NCI-H1092 (cell line): ENCODE results near the gene SLC25A53.
A peak's percentile ranks its signal among the peaks of the same experiment; 100 is the strongest.
"Not testable (repeated sequence)": the region's sequence is repeated elsewhere in the genome, so short reads cannot be mapped to it uniquely, and the experiment has no call there.

ENCODE experiments used
- DNase-seq: peaks from one replicate; lab custom pipeline; 2025; lab: John Stamatoyannopoulos, UW

SLC25A53 gene

DNA sequence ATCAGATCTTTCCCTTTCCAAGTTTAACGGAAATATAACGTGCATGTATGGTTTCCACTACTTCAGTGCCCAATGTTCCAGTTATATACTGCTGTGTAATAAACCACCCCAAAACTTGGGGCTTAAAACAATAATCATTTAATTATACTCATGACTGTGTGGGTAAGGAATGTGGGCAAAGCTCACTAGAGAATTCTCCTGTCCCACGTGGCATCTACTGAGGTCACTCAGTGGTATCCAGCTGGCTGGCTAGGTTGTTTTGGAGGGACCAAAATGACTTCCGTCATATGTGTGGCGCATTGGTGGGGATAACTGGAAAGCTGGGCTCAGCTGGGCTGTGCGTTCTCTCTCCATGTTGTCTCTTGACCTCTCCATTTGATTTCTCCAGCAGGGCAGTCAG, 26.0 kb downstream of the SLC25A53 start:
- DNase-seq = no peak

GRCh38 chrX:104126856-104127255, 30.0 kb downstream of the SLC25A53 start:
- DNase-seq = no peak

- no peak for DNase-seq
Measured at GRCh38 chrX:104122829-104123228, 34.0 kb downstream of the SLC25A53 start.

- DNase-seq = no peak
Measured at GRCh38 chrX:104118765-104119164, 38.0 kb downstream of the SLC25A53 start.

DNA sequence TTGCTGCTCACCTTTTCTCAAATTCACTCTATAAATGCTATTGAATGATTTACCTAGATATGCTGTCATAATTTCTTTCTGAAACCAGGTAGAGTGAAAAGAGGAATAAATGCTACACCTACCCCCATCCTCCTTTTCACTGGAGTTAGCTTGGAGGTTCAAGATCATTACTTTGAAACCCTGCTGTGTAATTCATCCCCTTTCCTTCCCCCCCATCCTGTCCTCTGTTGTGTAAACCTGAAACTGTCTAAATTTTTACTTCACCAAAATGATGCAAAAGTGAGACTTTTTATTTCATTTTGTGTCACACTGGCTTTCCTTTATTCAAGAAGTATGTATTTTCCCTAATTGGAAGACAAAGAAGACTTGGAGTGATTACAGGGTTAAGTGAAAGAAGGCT, 39.0 kb downstream of the SLC25A53 start:
- no peak for DNase-seq

DNA sequence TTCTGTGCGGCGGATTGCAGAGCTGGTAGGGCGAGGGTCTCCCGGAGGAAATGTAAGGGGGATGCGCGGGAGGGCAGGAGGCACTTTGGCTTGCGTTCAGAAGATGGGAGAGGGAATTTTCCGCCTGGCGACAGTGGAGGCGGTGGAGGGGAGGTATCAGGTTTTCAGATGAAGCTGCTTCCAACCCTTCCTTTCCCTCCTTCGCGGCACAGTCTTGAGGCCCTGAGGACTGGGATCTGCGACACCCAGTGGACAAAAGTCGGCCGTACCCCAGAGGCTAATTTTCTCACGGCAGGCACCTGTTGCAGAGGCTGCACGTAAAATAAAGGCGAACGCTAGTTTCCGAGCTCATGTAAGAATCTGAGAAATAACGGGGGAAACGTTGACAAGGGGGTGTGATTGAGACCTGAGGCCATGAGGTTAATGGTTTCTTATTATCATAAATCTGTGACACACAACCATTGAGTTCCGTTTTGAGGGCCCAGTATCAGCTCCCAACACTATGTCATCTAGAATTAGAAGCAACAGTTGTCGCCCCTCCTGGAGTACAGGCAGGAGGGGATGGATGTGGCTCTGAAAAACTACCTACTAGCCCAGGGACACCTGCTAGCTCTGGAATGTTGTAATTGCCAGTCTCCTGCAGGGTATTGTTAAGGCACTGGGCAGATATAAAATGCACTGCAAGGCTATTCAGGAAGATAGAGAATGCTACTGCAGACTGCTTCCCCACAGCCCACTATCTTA, 43.4 kb downstream of the SLC25A53 start:
- DNase-seq = peak; percentile 48

GRCh38 chrX:104112326-104112951, 44.4 kb downstream of the SLC25A53 start, which contains the start of gene ZCCHC18:
Gene ZCCHC18, plus strand, starts transcription at chrX:104112523. Its CDS starts 1,589 bp downstream, at chrX:104114112.
- peak; percentile 79 for DNase-seq

GRCh38 chrX:104110491-104111240, 46.1 kb downstream of the SLC25A53 start:
- peak; percentile 40 for DNase-seq

DNA sequence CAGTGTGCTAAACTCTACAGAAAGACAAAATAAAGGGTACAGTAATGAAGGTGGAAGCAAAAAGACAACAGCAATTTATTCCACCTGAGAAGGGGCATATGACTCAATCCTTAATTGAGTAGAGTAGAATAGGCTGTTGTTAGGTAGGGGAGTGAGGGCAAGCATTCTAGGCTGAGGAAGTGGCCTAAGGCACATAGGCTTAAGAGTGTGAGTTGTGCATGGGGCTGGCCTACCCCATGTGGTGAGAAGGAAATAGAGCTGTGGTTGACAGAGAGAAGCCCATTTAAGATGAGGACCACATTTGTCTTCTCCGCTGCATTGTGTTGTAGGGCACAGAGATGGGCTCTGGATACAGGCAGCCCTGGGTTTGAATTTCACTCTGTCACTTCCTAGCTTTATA, 47.9 kb downstream of the SLC25A53 start:
- no peak for DNase-seq

GRCh38 chrX:104105330-104106262, 51.2 kb downstream of the SLC25A53 start:
- DNase-seq = no peak

GRCh38 chrX:104104676-104105075, 52.1 kb downstream of the SLC25A53 start:
- no peak for DNase-seq

DNA sequence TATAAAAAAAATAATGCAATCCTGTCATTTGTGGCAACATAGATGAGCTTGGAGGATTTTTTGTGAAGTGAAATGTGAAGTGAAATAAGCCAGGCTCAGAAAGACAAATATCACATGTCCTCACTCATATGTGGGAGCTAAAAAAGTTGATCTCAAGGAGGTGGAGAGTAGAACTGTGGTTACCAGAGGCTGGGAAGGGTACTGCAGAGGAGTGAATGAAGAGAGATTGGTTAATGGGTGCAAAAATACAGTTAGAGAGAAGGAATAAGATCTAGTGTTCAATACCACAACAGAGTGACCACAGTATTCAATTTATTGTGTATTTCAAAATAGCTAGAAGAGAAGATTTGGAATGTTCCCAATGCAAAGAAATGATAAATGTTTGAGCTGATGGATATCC, 57.9 kb downstream of the SLC25A53 start:
- DNase-seq = no peak

DNA sequence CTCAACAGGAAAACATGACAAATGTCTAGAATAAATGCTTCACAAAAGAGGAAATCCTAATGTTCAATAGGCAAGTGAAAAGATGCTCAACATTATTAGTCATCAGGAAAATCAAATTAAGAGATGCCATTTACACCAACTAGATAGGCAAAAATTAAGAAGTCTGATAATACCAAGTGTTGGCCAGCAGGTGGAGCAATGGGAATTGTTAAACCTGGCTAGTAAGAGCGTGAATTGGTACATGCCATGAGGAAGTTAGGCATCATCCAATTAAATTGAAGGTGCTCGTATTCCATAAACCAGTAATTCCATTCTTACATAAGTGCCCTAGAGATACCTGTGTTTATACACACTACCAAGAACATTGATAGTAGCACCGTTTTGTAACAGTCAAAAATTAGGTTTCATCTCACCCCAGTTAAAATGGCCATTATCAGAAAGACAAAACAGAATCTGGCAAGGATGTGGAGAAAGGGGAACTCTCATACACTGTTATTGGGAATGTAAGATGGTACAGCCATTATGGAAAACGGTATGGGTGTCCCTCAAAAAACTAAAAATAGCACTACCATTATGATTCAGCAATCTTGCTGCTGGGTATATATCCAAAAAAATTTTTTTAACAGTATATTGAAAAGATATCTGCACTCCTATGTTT, 58.5 kb downstream of the SLC25A53 start:
- peak; percentile 52 for DNase-seq

GRCh38 chrX:104085919-104086318, 70.9 kb downstream of the SLC25A53 start:
- DNase-seq = no peak

- DNase-seq = no peak
Measured at GRCh38 chrX:104085477-104085876, 71.3 kb downstream of the SLC25A53 start.

GRCh38 chrX:104084534-104085277, 72.1 kb downstream of the SLC25A53 start:
- DNase-seq = no peak

- DNase-seq = no peak
Measured at GRCh38 chrX:104084063-104084462, 72.7 kb downstream of the SLC25A53 start.

- DNase-seq = not testable (repeated sequence)
Measured at GRCh38 chrX:104077854-104078253, 79.0 kb downstream of the SLC25A53 start.

- not testable (repeated sequence) for DNase-seq
Measured at GRCh38 chrX:104075778-104076445, 80.9 kb downstream of the SLC25A53 start, which contains the start of gene TMSB15C. Gene TMSB15C, minus strand, starts transcription at chrX:104076236.

- not testable (repeated sequence) for DNase-seq
Measured at GRCh38 chrX:104062636-104063035, 94.2 kb downstream of the SLC25A53 start.
